NCI-H345 treated with DMSO at 0.1 percent for 48 hours (cell line): ENCODE results near the gene PDCD1.
"Not testable (repeated sequence)": the region's sequence is repeated elsewhere in the genome, so short reads cannot be mapped to it uniquely, and the experiment has no call there.

Source experiments
- DNase-seq: peaks from one replicate; lab custom pipeline; 2025; ENCODE audit not compliant: unreplicated experiment; lab: John Stamatoyannopoulos, UW

PDCD1 gene

DNA sequence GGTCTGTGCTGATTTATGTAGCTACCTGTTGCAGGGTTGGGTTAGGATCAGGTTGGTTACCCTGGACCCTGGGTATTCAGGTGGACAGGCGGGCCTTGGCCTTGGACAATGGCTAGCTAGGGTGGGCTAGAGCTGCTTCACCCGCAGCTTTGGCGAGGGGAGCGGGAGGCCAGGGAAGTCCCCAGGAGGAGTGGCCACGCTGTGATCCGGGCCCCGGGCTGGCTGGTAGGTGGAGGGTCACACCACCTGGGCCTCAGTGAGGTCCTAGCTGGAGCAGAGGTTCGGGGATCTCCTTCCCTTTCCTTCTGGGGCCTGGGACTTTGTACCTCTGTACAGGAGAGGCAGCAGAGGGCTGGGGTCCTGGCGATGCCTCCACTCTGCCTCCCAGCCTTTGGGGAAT is 20.6 kb upstream of the PDCD1 start:
- DNase-seq: no peak

DNA sequence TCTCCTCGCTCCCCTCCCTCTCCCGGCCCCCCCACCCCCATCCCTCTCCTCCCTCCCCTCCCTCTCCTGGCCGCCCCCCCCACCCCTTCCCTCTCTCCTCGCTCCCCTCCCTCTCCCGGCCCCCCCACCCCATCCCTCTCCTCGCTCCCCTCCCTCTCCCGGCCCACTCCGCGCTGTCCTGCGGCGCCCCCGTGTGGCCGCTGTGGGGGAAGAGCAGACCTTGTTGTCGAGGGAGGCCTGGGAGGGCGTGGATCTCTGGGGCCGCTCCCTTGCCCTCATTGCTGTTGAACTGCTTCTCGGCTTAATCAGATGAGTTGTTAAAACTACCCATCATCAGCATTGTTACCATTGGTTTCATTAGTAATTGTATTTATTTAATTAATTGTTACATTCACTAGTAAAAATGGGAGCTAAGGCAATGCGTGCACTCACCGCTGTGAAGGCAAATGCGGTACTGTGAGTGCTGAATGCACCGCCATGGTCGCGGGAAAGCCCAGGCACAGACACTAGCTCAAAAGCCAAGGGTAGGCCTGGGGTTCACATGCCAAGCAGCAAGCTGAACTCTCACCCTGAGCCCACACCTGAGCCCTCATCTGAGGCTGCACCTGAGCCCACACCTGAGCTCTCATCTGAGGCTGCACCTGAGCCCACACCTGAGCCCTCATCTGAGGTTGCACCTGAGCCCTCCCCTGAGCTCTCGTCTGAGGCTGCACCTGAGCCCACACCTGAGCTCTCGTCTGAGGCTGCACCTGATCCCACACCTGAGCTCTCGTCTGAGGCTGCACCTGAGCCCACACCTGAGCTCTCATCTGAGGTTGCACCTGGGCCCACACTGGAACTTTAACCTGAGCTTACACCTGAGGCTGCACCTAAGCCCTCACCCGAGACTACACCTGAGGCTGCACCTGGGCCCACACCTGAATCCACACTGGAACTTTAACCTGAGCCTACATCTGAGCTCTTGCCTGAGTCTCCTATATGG is 19.6 kb upstream of the PDCD1 start:
- DNase-seq: peak; percentile 31

DNA sequence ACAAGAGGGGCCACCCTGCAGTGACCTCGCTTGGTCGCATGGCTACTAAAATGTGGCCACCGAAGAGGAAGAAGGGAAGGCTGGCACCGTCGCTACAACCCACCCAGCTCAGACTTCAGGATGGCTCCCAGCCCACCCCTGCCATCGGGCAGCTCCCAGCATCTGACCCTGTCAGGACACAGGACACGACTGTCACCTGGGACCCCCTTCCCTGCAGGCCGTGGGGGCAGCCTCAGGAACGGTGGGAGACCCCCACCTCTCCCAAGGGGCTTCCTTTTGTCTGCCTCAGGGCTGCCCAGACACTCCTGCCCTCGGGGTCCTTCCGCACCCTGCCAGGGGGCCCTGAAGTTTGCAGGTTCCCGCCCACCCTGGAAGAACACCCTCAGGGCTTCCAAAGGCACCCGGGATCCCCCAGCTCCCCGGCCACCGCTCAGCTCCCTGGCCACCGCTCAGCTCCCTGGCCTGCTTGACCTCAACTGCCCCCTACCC is 18.5 kb upstream of the PDCD1 start:
- no peak for DNase-seq

DNA sequence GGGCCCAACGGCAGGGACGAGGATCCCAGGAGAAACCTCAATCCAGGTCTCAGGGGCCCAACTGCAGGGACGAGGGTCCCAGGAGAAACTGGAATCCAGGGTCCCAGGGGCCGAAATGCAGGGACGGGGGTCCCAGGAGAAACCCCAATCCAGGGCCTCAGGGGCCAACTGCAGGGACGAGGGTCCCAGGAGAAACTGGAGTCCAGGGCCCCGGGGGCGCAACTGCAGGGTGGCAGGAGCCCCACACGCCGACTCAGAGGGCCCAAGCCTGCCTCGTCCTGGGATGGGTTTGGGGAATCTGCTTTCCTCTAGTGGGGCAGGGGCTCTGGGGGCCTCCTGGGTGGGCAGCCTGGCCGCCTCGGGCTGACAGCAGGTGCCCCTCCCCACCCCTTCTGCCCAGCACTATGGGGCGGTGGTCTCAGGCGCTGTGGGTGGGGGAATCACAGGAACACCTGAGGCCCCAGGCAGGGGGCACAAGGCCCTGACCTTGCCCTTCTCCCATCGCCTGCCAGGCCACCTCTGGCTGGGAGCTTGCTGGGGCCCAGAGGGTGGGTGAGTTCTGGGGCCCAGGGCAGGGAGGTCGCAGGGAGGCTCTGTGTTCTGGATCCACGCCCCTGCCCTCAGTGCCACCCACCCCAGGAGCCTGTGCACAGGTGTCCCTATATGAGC is 18.0 kb upstream of the PDCD1 start:
- no peak for DNase-seq

DNA sequence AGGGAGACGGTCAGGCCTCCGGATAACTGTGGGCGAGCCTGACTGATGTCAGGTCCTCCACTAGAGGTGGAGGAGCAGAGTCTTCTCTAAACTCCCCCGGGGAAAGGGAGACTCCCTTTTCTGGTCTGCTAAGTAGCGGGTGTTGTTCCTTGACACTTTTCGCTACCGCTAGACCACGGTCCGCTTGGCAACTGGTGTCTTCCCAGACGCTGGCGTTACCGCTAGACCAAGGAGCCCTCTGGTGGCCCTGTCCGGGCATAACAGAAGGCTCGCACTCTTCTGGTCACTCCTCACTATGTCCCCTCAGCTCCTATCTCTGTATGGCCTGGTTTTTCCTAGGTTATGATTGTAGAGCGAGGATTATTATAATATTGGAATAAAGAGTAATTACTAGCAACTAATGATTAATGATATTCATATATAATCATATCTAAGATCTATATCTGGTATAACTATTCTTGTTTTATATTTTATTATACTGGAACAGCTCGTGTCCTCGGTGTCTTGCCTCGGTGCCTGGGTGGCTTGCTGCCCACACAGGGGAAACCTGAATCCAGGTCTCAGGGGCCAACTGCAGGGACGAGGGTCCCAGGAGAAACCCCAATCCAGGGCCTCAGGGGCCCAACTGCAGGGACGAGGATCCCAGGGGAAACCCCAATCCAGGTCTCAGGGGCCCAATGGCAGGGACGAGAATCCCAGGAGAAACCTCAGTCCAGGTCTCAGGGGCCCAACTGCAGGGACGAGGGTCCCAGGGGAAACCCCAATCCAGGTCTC is 17.2 kb upstream of the PDCD1 start:
- not testable (repeated sequence) for DNase-seq

DNA sequence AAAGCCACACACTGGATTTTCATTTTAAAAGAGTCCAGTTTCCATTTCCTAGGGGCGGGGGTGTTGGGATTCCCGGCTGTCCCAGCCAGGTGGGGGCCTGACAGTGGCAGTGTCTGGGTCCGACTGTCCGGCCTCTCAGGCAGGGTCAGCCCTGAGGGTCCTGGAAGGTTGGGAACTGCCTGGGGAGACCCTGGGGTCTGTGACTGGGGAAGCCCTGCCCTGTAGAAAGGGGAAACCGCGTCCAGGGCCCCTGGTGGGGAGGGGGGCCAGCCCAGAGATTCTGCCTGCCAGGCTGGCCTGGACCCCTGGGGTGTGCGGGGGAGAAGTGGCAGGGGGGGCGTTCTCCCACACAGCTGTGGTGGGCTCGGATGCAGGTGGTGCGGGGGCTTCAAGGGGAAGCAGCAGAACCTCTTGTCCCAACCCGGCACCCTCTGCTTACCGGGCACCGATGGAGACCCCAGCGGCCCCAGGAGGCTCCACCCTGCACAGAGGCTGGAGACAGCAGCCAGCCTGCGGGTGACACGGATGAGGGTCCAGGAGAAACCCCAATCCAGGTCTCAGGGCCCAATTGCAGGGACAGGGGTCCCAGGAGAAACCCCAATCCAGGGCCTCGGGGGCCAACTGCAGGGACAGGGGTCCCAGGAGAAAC is 15.7 kb upstream of the PDCD1 start:
- DNase-seq: no peak

DNA sequence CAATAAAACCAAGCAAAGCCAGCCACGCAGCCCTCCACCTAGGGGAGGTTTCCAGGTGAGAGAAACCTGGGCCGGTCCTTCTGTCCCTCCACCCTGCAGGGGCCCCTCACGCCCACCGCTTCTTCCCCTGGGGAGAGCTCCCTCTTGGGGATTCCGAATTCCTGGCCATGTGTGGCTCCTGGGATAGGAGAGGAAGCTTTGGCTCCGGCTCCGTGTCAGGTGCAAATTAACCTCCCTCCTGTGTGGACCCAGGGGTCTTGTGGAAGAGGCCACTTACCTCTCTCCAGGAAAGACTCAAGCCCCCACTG is 15.1 kb upstream of the PDCD1 start:
- DNase-seq: no peak

DNA sequence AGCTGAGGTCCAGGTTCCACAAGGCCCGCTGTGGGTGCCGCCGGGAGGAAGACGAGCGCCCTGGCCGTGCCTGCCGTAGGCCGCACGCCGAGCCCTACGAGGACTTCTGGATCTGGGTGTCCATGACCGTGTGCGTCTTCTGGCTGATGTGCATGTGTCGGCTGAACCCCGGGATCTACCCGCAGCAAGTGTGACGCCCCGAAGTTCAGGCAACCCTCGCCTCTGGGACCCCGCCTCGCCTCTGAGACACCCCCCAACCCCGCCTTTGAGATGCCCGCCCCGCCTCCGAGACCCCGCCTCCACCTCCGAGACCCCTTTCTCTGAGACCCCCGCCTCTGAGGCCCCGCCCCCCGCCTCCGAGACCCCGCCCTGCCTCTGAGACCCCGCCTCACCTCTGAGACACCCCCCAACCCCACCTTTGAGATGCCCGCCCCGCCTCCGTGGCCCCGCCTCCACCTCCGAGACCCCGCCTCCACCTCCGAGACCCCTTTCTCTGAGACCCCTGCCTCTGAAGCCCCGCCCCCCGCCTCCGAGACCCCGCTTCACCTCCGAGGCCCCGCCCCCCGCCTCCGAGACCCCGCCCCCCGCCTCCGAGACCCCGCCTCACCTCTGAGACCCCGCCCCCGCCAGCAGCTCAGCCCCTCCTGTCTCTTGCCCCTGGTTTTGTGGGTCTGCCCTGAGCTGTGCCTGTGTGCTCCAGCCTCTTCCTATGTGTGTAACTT is 14.5 kb upstream of the PDCD1 start:
- DNase-seq: no peak

DNA sequence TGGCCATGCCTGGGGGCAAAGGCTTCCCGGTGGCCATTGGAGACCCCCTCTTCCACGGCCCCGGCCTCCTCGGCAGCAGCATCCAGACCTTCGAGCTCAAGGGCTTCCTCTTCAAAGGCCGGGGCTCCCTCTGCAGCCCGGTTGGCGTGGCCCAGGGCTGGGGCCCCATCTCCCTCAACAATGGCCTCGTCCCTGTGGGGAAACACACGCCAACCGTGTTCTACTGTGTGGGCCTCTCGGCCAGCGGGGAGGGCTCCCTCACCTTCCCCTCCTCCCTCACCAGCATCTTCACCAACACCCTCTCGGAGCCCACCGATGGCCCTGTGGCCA is 13.6 kb upstream of the PDCD1 start:
- no peak for DNase-seq

DNA sequence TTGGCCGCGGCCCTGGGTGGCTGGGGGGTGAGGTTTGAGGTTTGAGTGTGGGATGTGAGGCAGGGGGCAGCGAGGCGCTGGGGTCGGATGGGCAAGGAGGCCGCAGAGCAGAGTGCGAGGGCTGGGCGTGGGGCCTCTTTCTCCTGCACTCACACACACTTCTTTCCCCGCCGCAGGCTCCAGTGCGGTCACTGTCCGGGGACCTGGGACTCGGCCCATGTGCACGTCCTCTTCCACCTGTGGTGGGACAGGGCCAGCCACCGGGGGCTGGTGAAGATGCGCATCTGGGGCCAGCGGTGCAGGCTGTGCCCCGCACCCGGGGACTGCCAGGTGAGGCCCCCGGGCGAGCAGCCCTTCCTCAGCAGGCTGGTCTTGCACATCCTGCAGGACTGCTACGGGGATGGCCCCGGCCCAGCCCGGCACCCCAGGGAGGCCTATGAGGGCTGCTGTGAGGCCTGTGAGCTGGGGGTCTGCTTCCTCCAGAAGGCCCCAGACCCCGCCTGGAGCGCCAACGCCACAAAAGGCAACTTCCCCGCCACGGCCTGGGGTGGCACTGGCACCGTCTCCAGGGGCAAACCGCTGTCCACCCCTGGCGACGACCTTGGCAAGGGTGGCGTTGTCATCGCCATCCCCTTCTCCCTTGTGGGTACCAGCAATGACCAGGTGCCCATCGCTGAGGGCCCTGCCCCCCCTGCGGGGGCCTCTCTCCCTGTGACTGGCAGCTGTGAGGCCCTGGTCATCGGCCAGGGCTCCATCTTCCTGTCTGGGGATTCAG is 13.0 kb upstream of the PDCD1 start:
- DNase-seq: no peak

DNA sequence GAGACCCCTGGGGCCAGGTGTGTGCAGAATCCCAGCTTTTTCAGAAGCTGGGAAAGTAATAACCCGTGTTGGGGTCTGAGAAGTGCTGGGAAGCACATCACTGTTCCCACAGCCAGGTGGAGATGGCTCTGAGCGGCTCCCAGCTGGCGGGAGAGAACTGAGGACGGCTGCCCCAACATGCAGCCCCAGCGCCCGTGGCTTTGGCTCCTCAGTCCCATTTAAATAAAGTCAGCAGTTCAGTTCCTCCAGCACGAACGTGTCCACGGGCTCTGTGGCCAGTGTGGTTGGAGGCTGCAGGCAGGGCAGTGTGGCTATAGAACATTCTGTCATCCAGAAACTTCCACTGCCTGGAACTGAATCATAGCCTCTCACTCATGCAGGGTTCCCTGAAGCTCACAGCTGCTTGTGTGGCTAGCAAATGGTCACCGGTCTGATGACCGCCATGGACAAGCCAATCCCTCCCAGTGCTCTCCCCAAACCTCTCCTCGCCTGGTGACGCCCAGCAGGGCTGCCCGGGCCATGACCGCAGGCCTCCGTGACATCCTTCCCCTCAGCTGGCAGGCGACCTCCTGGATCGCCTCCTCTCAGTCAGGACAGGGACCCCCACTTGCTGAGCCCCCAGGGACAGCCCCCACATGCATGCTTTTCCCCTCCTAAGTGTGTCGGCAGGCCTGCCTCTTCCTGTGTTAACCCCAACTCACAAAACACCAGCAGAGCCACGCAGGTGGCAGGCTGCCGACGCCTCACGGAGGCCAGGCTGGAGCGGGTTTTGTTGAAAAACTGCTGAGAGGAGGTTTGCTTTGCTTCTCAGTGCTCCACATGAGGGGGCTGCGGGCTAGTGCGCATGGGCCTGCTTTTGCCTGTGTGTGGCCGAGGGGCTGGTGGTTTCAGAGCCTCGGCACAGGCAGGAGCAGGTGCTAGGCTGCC is 12.2 kb upstream of the PDCD1 start:
- DNase-seq: no peak

DNA sequence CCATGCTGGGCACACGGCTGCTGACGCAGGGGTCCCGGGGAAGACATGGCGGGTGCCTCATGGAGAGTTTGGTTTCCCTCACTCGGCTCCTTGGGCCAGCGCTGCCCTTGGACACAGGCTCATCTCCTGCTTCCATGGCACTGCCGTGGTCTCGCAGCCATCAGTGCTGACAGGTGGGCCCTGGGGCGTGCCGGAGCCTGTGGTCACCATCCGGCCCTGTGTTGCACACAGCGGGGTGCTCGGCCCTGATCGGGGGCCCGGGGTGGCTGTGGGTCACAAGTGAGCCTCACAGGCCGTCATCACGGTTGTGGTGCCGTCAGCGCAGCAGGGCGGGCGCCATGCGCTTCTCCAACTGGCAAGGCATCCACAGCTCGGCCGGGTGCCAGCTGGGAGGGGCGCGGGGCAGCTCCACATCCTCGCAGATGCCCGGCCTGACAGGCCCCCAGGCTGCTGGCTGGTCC is 11.4 kb upstream of the PDCD1 start:
- no peak for DNase-seq

DNA sequence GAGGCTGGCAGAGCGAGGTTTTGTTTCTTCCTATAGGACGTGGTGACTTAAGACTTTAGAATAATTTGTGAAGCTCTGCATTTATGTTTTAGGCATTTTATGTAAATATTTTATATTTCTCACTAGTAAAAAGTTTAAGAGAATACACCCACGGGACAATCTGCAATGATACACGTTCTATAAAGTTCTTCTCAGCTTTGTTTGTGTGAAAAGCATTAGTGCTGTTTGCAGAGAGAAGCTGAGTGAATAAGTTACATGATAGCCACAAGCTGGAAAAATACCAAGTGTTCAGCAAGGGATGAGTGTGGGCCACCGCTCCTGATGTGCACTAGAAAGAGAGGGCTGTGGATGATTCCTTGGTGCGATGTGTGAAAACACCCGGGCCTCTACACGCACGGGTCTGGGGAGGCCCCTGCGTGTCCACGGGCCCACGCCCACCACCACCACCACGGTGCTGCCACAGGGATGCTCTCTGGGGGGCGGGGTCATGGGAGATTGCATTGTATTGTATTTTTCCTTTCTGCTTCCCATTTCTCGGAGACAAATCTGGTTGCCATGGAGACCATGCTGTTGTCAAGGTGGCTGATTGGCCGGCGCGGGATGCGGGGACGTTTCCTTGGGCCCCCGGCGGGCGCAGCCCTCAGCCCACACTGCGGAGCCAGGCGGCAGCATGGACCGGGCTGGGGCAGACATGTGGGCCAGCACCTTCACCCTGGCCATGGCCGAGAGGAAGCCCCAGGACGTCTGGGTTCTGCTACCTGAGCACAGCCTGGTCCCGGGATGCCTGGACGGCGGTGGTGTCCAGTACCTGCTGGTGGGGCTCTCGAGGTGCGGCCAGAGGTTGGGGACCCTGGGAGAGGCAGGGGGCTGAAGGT is 10.6 kb upstream of the PDCD1 start, which contains the start of gene RTP5:
Gene RTP5 (plus strand): TSS at position 643 of the 875 bp plus-strand sequence. CDS start 28 bp downstream, at position 671.
- no peak for DNase-seq

DNA sequence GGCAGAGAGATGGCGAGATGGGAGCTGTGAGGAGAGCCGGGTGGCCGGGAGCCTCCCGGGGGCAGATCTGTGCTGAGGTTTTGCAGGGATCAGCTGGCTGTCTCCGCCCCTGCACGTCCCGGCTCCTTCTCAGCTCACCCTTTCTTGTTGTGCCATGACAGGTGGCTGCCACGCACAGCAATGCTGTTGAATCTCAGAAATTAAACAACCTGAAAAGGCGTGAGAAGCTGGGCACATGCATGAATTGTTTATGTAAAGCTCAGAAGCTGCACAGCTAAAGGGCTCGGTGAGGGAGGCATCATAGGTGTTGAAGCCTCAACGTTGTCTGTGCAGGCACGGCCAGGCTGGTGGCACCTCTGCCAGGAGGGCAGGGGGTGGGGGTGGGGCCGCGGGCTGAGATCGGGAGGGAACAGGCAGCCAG is 10.0 kb upstream of the PDCD1 start:
- DNase-seq: peak; percentile 31

DNA sequence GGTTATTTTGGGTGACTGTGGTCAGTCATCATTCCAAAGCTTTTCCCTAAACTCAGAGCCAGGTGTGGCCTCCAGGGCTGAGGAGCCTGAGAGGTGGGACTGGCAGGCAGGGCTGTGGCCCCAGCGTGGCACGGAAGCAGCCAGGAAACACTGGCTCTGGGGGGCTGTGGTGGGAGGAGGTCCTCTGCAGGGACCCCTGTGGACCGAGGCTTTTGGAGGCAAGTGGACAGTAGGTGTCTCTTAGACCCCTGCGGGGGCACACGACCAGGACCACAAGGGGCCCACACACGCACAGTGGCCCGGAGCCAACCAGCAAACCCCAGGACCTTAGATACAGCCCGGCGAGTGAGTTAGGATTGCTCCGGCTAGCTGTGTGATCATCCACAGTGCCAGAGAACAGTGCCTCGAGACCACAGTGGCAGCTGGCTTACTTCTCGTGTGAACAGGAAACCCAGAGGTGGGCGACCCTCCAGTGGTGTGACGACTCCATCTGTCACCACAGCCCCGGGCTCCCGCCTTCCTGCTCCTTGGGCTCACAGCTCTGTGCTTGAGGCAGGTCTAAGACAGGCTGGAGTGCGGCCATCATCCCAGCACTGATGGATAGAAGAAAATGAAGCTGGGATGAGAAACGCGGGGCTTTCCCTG is 9.2 kb upstream of the PDCD1 start:
- no peak for DNase-seq

DNA sequence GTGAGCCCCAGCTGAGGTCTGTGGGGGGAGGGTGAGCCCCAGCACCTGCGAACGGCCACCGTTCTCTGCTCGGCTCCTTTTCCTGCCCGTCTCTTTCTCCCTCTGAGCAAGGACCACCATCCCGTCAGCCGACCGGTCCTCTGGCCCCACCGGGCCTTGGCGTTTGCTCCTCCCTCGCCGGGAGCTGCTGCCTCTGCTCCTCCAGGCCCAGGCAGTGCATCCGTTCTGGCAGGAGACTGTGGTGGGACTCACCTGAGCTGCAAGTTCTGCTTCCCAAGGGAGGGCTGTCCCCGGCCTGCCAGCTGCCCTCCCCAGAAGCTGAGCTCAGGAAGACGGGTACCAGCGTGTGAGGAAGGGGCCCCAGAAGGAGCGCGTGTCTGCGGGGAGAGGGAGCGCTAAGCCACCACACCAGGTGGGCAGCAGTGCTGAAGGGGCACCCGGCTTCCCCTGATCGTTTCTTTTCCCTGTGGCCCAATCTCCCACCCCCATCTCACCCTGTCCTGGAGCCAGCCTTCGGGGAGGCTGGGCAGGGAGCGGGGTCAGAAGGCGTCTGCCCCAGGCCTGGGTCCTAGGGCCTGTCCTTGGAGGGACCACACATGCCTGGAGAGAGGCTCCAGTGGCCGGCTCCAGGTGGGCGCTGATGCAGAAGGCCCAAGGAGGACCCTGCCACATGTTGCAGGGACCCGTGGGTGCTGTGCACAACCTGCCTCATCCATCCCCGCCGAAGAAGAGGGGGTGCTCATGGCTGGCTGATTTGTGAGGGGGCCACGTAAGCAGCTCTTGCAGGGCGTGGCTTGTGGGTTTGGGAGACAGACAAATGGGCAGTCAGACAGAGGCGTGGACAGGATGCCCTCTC is 8.3 kb upstream of the PDCD1 start:
- DNase-seq: no peak
